ENCODE results near the gene C11orf52. TPM values are rescaled to one million over a fixed set of nuclear protein-coding genes. Genes with fewer than 3 reads are reported as not detected.
A peak's percentile ranks its signal among the peaks of the same experiment; 100 is the strongest.

Gene C11orf52
- total and polyA plus RNA-seq, 2 of the 13 experiments (the other 11 are each of a cell fraction or from before 2014, with no cell fraction given) = 7.4 to 11.0 TPM

GRCh38 chr11:111939836-111940604 lies 21.3 kb downstream of the C11orf52 start:
- DNase-seq (ENCODE audit: low spot score) (no peak), ATAC-seq (no peak), FAIRE-seq (no peak)
- in situ Hi-C loops (cut with HindIII; ENCODE audit: extremely low pct_ligation_motif_present, low pct_unique_long_range_greater_than_20kb) (loop anchor here (5.0 kb wide), 1 partner anchor 47 kb away; no protein-coding TSS in a partner anchor), intact Hi-C loops (cut with micrococcal nuclease; ENCODE audit: unreplicated experiment) (loop anchor here (10.0 kb wide), 1 partner anchor 85 kb away; the partner anchor contains the start of gene DLAT)
- Histone ChIP-seq H3K27ac (ENCODE audit: extremely low read length, insufficient read depth, low read length) (no peak overlapping the region), H3K4me3 (replicated peaks in 1 of 3; ENCODE audit: insufficient read depth in 1 of 3, low read depth in 2 of 3, low read length in 3 of 3) (no peak overlapping the region), H3K9ac (ENCODE audit: insufficient read depth, low read depth, low read length) (no peak overlapping the region), H2AFZ (ENCODE audit: low read length) (no peak overlapping the region), H3K4me2 (ENCODE audit: low read depth, low read length) (0 out of 2 replicates have a peak overlapping the region, but pooled peaks have one; percentile 1), H3K4me1 (ENCODE audit: insufficient read depth, low read length) (peaks cover 68% of the 10 kb centered on the region), H4K20me1 (ENCODE audit: insufficient read depth, low read length) (no peaks in the 10 kb centered on the region; the same call in 1 of the 2 replicates), H3K36me3 (replicated peaks in 1 of 2; ENCODE audit: control insufficient read depth in 1 of 2, insufficient read depth in 2 of 2, low read length in 2 of 2) (0 out of 5 replicates have a peak, but pooled peaks cover 0 to 8% of the 10 kb centered on the region in 2 experiments), H3K9me3 (ENCODE audit: low read length) (no peaks in the 10 kb centered on the region), H3K27me3 (ENCODE audit: control insufficient read depth in 1 of 2, insufficient read depth in 2 of 2, low read length in 2 of 2) (no peaks in the 10 kb centered on the region), H3K79me2 (ENCODE audit: insufficient read depth, low read length) (peaks cover 16% of the 10 kb centered on the region)
- ChIA-PET POLR2A (interaction anchor here (1.9 to 2.9 kb wide), 2 partner anchors 13 to 43 kb away, joined by 11 to 13 read pairs; no protein-coding TSS in a partner anchor), CTCF (ENCODE audit: low intra/inter-chr PET ratio, low total read pairs) (no interaction called here)
- no TSS peak for BruUV-seq (replicated peaks)
- TF ChIP-seq ZNF703 (CRISPR knock-in tag; IDR thresholded peaks at IDR 0.05; ENCODE audit: borderline replicate concordance) = no peak
- TF ChIP-seq ZSCAN21 (CRISPR knock-in tag; IDR thresholded peaks at IDR 0.05; ENCODE audit: borderline replicate concordance) = no peak
- TF ChIP-seq ZNF75D (CRISPR knock-in tag; IDR thresholded peaks at IDR 0.05; ENCODE audit: borderline replicate concordance) = no peak
- no peak for TF ChIP-seq ISL2 (CRISPR knock-in tag; IDR thresholded peaks at IDR 0.05)
- no peak for TF ChIP-seq SRSF4 (IDR thresholded peaks at IDR 0.05; ENCODE audit: low read depth, low read length, poor library complexity, severe bottlenecking)
- no peak for TF ChIP-seq HOXA7 (CRISPR knock-in tag; IDR thresholded peaks at IDR 0.05)
- no peak for TF ChIP-seq ZNF350 (CRISPR knock-in tag; IDR thresholded peaks at IDR 0.05; ENCODE audit: borderline replicate concordance, low read depth)
- no peak for TF ChIP-seq CEBPZ (IDR thresholded peaks at IDR 0.05; ENCODE audit: low read length)
- no peak for TF ChIP-seq RERE (CRISPR knock-in tag; IDR thresholded peaks at IDR 0.05; ENCODE audit: low read depth)
- TF ChIP-seq MZF1 (CRISPR knock-in tag; IDR thresholded peaks at IDR 0.05; ENCODE audit: borderline replicate concordance) = no peak
- 91% methylated on average over 4 of the region's 4 CpGs for WGBS (ENCODE audit: low lambda C conversion rate)
